Astrocyte (in vitro differentiated cells and primary cell): ENCODE results near the gene MIXL1. TPM values are rescaled to one million over a fixed set of nuclear protein-coding genes. Genes with fewer than 3 reads are reported as not detected.

Experiments used
- DNase-seq: peaks from one replicate; pipeline ENCODE4 v3.0.0-alpha.2; 2010; ENCODE audit warnings: low read depth
- FAIRE-seq: peaks from 2 replicates; lab custom pipeline; 2011; peaks lifted over from hg19 to GRCh38; lab: Jason Lieb, UNC
- H2AFZ ChIP-seq: 2 replicates; pipeline ENCODE4 v1.6.0; 2012; ENCODE audit warnings: low read depth, low read length, inconsistent platforms
- H3K27ac ChIP-seq: 2 replicates; pipeline ENCODE4 v1.5.1; 2011; ENCODE audit warnings: low read depth, low read length, inconsistent platforms
- H3K27me3 ChIP-seq: 2 replicates; pipeline ENCODE4 v1.6.0; 2011; ENCODE audit warnings: low read length, inconsistent platforms; ENCODE audit not compliant: insufficient read depth
- H3K36me3 ChIP-seq: 2 replicates; pipeline ENCODE4 v1.5.1; 2011; ENCODE audit warnings: low read length, inconsistent platforms; ENCODE audit not compliant: insufficient read depth
- H3K4me1 ChIP-seq: 2 replicates; pipeline ENCODE4 v1.5.1; 2011; ENCODE audit warnings: low read length, inconsistent platforms; ENCODE audit not compliant: insufficient read depth
- H3K4me2 ChIP-seq: 2 replicates; pipeline ENCODE4 v1.6.0; 2012; ENCODE audit warnings: low read length, inconsistent platforms
- H3K4me3 ChIP-seq: 2 replicates; pipeline ENCODE4 v1.5.1; 2011; ENCODE audit warnings: low read depth, mild to moderate bottlenecking, low read length, inconsistent platforms; ENCODE audit not compliant: insufficient read depth
- H3K79me2 ChIP-seq: 2 replicates; pipeline ENCODE4 v1.6.0; 2012; ENCODE audit warnings: mild to moderate bottlenecking, low read length, inconsistent platforms; ENCODE audit not compliant: insufficient read depth
- H3K9ac ChIP-seq: 2 replicates; pipeline ENCODE4 v1.6.0; 2012; ENCODE audit warnings: mild to moderate bottlenecking, low read length, inconsistent platforms
- H3K9me3 ChIP-seq: 2 replicates; pipeline ENCODE4 v1.5.1; 2012; ENCODE audit warnings: low read depth, mild to moderate bottlenecking, low read length, inconsistent platforms; ENCODE audit not compliant: insufficient read depth
- H4K20me1 ChIP-seq: 2 replicates; pipeline ENCODE4 v1.6.0; 2012; ENCODE audit warnings: low read length, inconsistent platforms; ENCODE audit not compliant: insufficient read depth
- H3K27ac Mint-ChIP-seq: one replicate; pipeline ENCODE4 v1.8.0; 2021; ENCODE audit warnings: mild to moderate bottlenecking, mixed read lengths; ENCODE audit not compliant: unreplicated experiment
- H3K27me3 Mint-ChIP-seq: one replicate; pipeline ENCODE4 v1.8.0; 2021; ENCODE audit warnings: low read depth, mixed read lengths; ENCODE audit not compliant: unreplicated experiment
- H3K36me3 Mint-ChIP-seq: one replicate; pipeline ENCODE4 v1.8.0; 2021; ENCODE audit warnings: low read depth, mixed read lengths; ENCODE audit not compliant: unreplicated experiment
- H3K4me1 Mint-ChIP-seq: one replicate; pipeline ENCODE4 v1.8.0; 2021; ENCODE audit warnings: low read depth, mixed read lengths; ENCODE audit not compliant: unreplicated experiment
- H3K4me3 Mint-ChIP-seq: one replicate; pipeline ENCODE4 v1.8.0; 2021; ENCODE audit warnings: mild to moderate bottlenecking, moderate library complexity, mixed read lengths; ENCODE audit not compliant: unreplicated experiment
- H3K9me3 Mint-ChIP-seq: one replicate; pipeline ENCODE4 v1.8.0; 2021; ENCODE audit warnings: mild to moderate bottlenecking, mixed read lengths; ENCODE audit not compliant: unreplicated experiment
- EZH2 ChIP-seq: IDR thresholded peaks from 2 replicates; pipeline ENCODE4 v1.6.1; 2012; ENCODE audit warnings: mild to moderate bottlenecking, low read length, inconsistent platforms; ENCODE audit not compliant: insufficient read depth
- total RNA-seq: library from RNA; stranded (reverse); gene quantifications from 2 replicates; pipeline ENCODE4 v1.2.1, GENCODE V29; 2021
- TF ChIP-seq, protein P1 (sequence below): IDR thresholded peaks from 2 replicates; pipeline ENCODE4 v1.5.1; 2011; ENCODE audit warnings: low read depth, mild to moderate bottlenecking, inconsistent platforms, low read length, moderate library complexity; ENCODE audit not compliant: insufficient read depth

The MIXL1 gene
- total RNA-seq, 1 donor from 2014 or later, result 0.16 TPM

GRCh38 chr1:226195144-226195543 is 28.3 kb upstream of the MIXL1 start:
- no peak overlapping the region for H3K27ac Mint-ChIP-seq
- H2AFZ ChIP-seq, result no peak overlapping the region

DNA sequence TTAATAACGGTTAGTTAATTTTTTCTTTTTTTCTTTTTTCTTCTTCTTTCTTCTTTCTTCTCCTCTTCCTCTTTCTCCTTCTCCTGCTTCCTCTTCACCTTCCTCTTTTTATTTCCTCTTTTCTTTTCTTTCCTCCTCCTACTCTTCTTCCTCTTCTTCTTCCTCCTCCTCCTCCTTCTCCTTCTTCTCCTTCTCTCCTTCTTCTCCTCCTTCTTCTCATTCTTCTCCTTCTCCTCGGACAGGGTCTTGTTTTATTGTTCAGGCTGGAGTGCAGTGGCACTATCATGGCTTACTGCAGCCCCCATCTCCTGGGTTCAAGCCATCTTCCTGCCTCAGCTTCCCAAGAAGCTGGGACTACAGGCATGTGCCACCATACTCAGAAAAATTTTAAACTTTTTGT is 23.5 kb upstream of the MIXL1 start:
- no peaks in the 10 kb centered on the region for H3K4me1 Mint-ChIP-seq
- Histone ChIP-seq H3K27ac (no peak overlapping the region), H2AFZ (no peak overlapping the region), H3K4me2 (no peak overlapping the region), H3K9ac (no peak overlapping the region), H3K9me3 (no peaks in the 10 kb centered on the region), H3K4me3 (no peak overlapping the region), H4K20me1 (no peaks in the 10 kb centered on the region), H3K36me3 (no peaks in the 10 kb centered on the region), H3K4me1 (no peaks in the 10 kb centered on the region), H3K27me3 (no peaks in the 10 kb centered on the region), H3K79me2 (no peaks in the 10 kb centered on the region)
- DNase-seq, result no peak
- H3K9me3 Mint-ChIP-seq, result no peaks in the 10 kb centered on the region
- no peak overlapping the region for H3K27ac Mint-ChIP-seq
- H3K27me3 Mint-ChIP-seq, result peaks cover 17% of the 10 kb centered on the region
- H3K36me3 Mint-ChIP-seq, result no peaks in the 10 kb centered on the region
- FAIRE-seq, result no peak
- TF ChIP-seq EZH2, result no peak
- TF ChIP-seq, protein P1, sequence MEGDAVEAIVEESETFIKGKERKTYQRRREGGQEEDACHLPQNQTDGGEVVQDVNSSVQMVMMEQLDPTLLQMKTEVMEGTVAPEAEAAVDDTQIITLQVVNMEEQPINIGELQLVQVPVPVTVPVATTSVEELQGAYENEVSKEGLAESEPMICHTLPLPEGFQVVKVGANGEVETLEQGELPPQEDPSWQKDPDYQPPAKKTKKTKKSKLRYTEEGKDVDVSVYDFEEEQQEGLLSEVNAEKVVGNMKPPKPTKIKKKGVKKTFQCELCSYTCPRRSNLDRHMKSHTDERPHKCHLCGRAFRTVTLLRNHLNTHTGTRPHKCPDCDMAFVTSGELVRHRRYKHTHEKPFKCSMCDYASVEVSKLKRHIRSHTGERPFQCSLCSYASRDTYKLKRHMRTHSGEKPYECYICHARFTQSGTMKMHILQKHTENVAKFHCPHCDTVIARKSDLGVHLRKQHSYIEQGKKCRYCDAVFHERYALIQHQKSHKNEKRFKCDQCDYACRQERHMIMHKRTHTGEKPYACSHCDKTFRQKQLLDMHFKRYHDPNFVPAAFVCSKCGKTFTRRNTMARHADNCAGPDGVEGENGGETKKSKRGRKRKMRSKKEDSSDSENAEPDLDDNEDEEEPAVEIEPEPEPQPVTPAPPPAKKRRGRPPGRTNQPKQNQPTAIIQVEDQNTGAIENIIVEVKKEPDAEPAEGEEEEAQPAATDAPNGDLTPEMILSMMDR, result no peak
- no peak overlapping the region for H3K4me3 Mint-ChIP-seq

More at GRCh38 chr1:226195144-226195543, 28.3 kb upstream of the MIXL1 start:
- Histone ChIP-seq H3K4me2 (no peak overlapping the region), H4K20me1 (no peaks in the 10 kb centered on the region), H3K27me3 (no peaks in the 10 kb centered on the region), H3K36me3 (no peaks in the 10 kb centered on the region), H3K79me2 (no peaks in the 10 kb centered on the region), H3K9ac (no peak overlapping the region), H3K4me3 (no peak overlapping the region), H3K4me1 (no peaks in the 10 kb centered on the region), H3K9me3 (no peaks in the 10 kb centered on the region), H3K27ac (no peak overlapping the region)
- Mint-ChIP-seq H3K4me1 (no peaks in the 10 kb centered on the region), H3K27me3 (peaks cover 11% of the 10 kb centered on the region), H3K4me3 (no peak overlapping the region), H3K36me3 (no peaks in the 10 kb centered on the region), H3K9me3 (no peaks in the 10 kb centered on the region)
- TF ChIP-seq, protein P1, result no peak
- no peak for TF ChIP-seq EZH2
- DNase-seq, result no peak
- no peak for FAIRE-seq

DNA sequence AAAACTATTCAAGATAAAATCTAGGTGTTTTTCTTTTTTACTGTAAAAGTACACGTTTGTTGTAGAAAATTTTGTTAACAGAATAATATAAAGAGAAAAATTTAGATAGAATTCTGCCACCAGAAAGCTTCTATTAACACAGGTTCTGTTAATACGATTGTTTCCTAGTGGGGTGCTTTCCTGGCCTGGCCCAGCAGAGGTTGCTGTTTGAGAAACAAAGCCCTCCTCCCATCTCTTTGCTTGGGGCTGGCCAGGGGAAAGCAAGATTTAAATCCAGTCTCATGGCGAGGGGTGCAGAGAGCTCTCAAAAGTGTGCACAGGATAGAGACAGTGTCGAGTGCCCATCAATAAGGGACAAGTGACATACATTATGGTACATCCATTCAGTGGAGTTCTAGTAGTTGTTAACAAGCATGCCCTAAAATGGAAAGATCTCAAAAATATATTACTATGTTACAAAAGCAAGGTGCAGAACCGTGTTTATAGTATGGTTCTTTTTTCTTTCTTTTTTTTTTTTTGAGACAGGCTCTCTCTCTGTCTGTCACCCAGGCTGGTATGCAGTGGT is 22.4 kb upstream of the MIXL1 start:
- DNase-seq (no peak), FAIRE-seq (no peak)
- H2AFZ ChIP-seq, result no peak overlapping the region

More for the DNA sequence above, 22.4 kb upstream of the MIXL1 start:
- Histone ChIP-seq H3K27me3 (no peaks in the 10 kb centered on the region), H3K9ac (no peak overlapping the region), H3K27ac (no peak overlapping the region), H3K79me2 (no peaks in the 10 kb centered on the region), H3K9me3 (no peaks in the 10 kb centered on the region), H3K4me3 (no peak overlapping the region), H3K4me1 (no peaks in the 10 kb centered on the region), H3K36me3 (no peaks in the 10 kb centered on the region), H4K20me1 (no peaks in the 10 kb centered on the region), H3K4me2 (no peak overlapping the region)
- Mint-ChIP-seq H3K4me3 (no peak overlapping the region), H3K9me3 (no peaks in the 10 kb centered on the region), H3K27ac (no peak overlapping the region), H3K36me3 (no peaks in the 10 kb centered on the region), H3K27me3 (peaks cover 13% of the 10 kb centered on the region), H3K4me1 (no peaks in the 10 kb centered on the region)
- TF ChIP-seq, protein P1, result no peak
- no peak for TF ChIP-seq EZH2
